ENCODE results near the gene TCOF1. TPM values are rescaled to one million over a fixed set of nuclear protein-coding genes. Genes with fewer than 3 reads are reported as not detected.

The TCOF1 gene
- total RNA-seq, 4 donors from 2014 or later = 27.4 to 46.0 (median 36.3) TPM

- whole genome bisulfite sequencing = 93% methylated on average over 12 of the region's 13 CpGs
- Histone ChIP-seq H3K27ac (replicated peaks in 1 of 4) (no peak overlapping the region), H3K4me1 (no peaks in the 10 kb centered on the region), H3K4me3 (no peak overlapping the region), H3K9me3 (no peaks in the 10 kb centered on the region), H3K36me3 (peaks cover 74 to 100% (median 98%) of the 10 kb centered on the region in 4 donors), H3K27me3 (no peaks in the 10 kb centered on the region)
- intact Hi-C loops (cut with DNase I) = loop anchor here (10.0 kb wide), 1 partner anchor 795 kb away; no protein-coding TSS in a partner anchor
- no peak for DNase-seq (ENCODE audit: extremely low spot score)
- no peak for TF ChIP-seq EP300 (IDR thresholded peaks at IDR 0.05)
- TF ChIP-seq POLR2A (IDR thresholded peaks at IDR 0.05; ENCODE audit: low read depth) = no peak
- TF ChIP-seq POLR2AphosphoS5 (IDR thresholded peaks at IDR 0.05) = no peak
- TF ChIP-seq CTCF (IDR thresholded peaks at IDR 0.05) = no peak
Observed at GRCh38 chr5:150389531-150390266, 32.2 kb downstream of the TCOF1 start.

GRCh38 chr5:150391064-150391834 lies 33.8 kb downstream of the TCOF1 start:
- intact Hi-C loops (cut with DNase I) = no loop called here
- no peak for DNase-seq (ENCODE audit: extremely low spot score)
- no peak overlapping the region for H3K4me3 ChIP-seq
- H3K27me3 ChIP-seq = no peaks in the 10 kb centered on the region
- no peak overlapping the region for H3K27ac ChIP-seq (replicated peaks in 1 of 4)
- H3K9me3 ChIP-seq = no peaks in the 10 kb centered on the region
- peaks cover 82 to 100% (median 98%) of the 10 kb centered on the region in 4 donors for H3K36me3 ChIP-seq
- no peak for TF ChIP-seq EP300 (IDR thresholded peaks at IDR 0.05)
- TF ChIP-seq POLR2AphosphoS5 (IDR thresholded peaks at IDR 0.05) = no peak
- no peak for TF ChIP-seq CTCF (IDR thresholded peaks at IDR 0.05)
- TF ChIP-seq POLR2A (IDR thresholded peaks at IDR 0.05; ENCODE audit: low read depth) = no peak
- WGBS = 92% methylated on average over 10 of the region's 13 CpGs
- no peaks in the 10 kb centered on the region for H3K4me1 ChIP-seq

GRCh38 chr5:150391986-150392385 lies 34.5 kb downstream of the TCOF1 start:
- Histone ChIP-seq H3K4me1 (no peaks in the 10 kb centered on the region), H3K27me3 (no peaks in the 10 kb centered on the region), H3K4me3 (no peak overlapping the region), H3K9me3 (no peaks in the 10 kb centered on the region), H3K36me3 (peaks cover 82 to 100% (median 98%) of the 10 kb centered on the region in 4 donors), H3K27ac (replicated peaks in 1 of 4) (no peak overlapping the region)
- DNase-seq (ENCODE audit: extremely low spot score) = no peak
- 98% methylated on average over 3 of the region's 3 CpGs for WGBS
- TF ChIP-seq CTCF (IDR thresholded peaks at IDR 0.05) = no peak
- TF ChIP-seq POLR2AphosphoS5 (IDR thresholded peaks at IDR 0.05) = no peak
- no peak for TF ChIP-seq EP300 (IDR thresholded peaks at IDR 0.05)
- TF ChIP-seq POLR2A (IDR thresholded peaks at IDR 0.05; ENCODE audit: low read depth) = no peak
- intact Hi-C loops (cut with DNase I) = no loop called here

- WGBS = 98% methylated on average over 6 of the region's 7 CpGs
- Histone ChIP-seq H3K4me1 (no peaks in the 10 kb centered on the region), H3K9me3 (no peaks in the 10 kb centered on the region), H3K36me3 (peaks cover 76 to 100% (median 98%) of the 10 kb centered on the region in 4 donors), H3K27me3 (no peaks in the 10 kb centered on the region), H3K27ac (replicated peaks in 1 of 4) (no peak overlapping the region), H3K4me3 (no peak overlapping the region)
- no peak for TF ChIP-seq POLR2AphosphoS5 (IDR thresholded peaks at IDR 0.05)
- no peak for TF ChIP-seq POLR2A (IDR thresholded peaks at IDR 0.05; ENCODE audit: low read depth)
- no peak for TF ChIP-seq CTCF (IDR thresholded peaks at IDR 0.05)
- TF ChIP-seq EP300 (IDR thresholded peaks at IDR 0.05) = no peak
- DNase-seq (ENCODE audit: extremely low spot score) = no peak
- intact Hi-C loops (cut with DNase I) = no loop called here
Observed at GRCh38 chr5:150392680-150393079, 35.2 kb downstream of the TCOF1 start.

Data from esophagus muscularis mucosa (tissue), 4 donors.